HUES6 (cell line): ENCODE data around the gene TAOK2.

Experiments used
- H3K27ac ChIP-seq: 2 replicates; pipeline ENCODE4 v1.7.0; 2013; ENCODE audit warnings: low read depth, mild to moderate bottlenecking, low read length, inconsistent platforms
- H3K27me3 ChIP-seq: 2 replicates; pipeline ENCODE4 v1.6.1; 2013; ENCODE audit warnings: low read length; ENCODE audit not compliant: control insufficient read depth, insufficient read depth
- H3K36me3 ChIP-seq: 2 replicates; pipeline ENCODE4 v1.6.1; 2013; ENCODE audit warnings: low read length; ENCODE audit not compliant: control insufficient read depth, insufficient read depth
- H3K4me1 ChIP-seq: 2 replicates; pipeline ENCODE4 v1.6.1; 2013; ENCODE audit warnings: low read length; ENCODE audit not compliant: control insufficient read depth, insufficient read depth
- H3K4me3 ChIP-seq: 2 replicates; pipeline ENCODE4 v1.5.1; 2013; ENCODE audit warnings: low read depth, low read length
- H3K9ac ChIP-seq: one replicate; pipeline ENCODE4 v1.6.1; 2013; ENCODE audit warnings: mild to moderate bottlenecking, low read length
- H3K9me3 ChIP-seq: 2 replicates; pipeline ENCODE4 v1.6.1; 2013; ENCODE audit warnings: low read depth, low read length; ENCODE audit not compliant: control insufficient read depth, insufficient read depth

TAOK2 gene

DNA sequence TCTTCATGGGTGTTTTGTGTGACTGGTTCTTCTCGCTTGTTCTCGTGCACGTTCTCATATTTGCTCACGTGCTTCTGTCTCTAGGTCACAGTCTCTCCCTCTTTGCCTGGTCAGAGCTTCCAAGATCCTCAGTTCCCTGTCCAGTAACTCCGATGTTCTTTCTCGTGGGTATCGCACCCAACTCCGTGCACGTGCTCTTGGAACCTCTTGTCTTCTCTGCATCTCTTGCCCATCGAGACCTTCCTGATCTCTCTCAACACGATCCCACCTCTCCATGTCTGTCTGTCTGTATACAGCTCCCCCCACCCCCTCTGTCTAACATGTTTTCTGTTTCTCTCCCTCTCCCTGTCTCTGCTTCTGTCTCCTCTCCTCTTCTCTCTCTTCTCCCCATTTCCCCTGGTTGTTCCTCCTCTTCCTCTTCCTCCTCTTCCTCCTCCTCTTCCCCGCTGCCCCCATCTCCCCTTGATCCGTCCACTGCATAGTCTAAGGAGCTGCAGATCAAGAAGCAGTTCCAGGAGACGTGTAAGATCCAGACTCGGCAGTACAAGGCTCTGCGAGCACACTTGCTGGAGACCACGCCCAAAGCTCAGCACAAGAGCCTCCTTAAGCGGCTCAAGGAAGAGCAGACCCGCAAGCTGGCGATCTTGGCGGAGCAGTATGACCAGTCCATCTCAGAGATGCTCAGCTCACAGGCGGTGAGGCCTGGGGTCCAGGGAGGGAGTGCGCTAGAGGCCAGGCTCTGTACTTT is 15.6 kb downstream of the TAOK2 start:
- Histone ChIP-seq H3K36me3 (peaks cover 96% of the 10 kb centered on the region), H3K9ac (no peak overlapping the region), H3K4me3 (no peak overlapping the region), H3K9me3 (no peaks in the 10 kb centered on the region), H3K27me3 (no peaks in the 10 kb centered on the region), H3K4me1 (no peaks in the 10 kb centered on the region), H3K27ac (no peak overlapping the region)

DNA sequence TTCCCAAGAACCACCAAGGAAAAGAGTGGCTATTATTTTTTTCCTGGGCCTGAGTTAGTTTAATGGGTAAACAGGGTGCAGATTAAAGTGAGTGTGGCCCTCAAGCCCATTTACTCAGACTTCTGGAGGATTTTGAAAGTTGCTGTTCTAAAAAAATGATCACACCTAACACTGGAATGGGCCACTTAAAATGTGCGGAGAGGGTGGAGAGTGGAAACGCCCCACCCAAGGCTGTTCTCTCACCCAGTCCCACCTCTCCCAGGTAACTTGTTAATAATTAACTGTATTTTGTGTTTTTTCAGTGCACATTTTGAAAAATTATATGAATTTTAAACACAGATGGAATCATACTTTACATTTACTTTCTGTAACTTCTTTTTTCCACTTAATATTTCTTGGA is 16.4 kb downstream of the TAOK2 start:
- H3K27me3 ChIP-seq: no peaks in the 10 kb centered on the region
- H3K4me1 ChIP-seq: no peaks in the 10 kb centered on the region
- no peak overlapping the region for H3K4me3 ChIP-seq
- no peaks in the 10 kb centered on the region for H3K9me3 ChIP-seq
- no peak overlapping the region for H3K27ac ChIP-seq
- H3K36me3 ChIP-seq: peaks cover 88% of the 10 kb centered on the region
- no peak overlapping the region for H3K9ac ChIP-seq

GRCh38 chr16:29990883-29991570 is 17.4 kb downstream of the TAOK2 start:
- H3K36me3 ChIP-seq: peaks cover 78% of the 10 kb centered on the region
- H3K9ac ChIP-seq: no peak overlapping the region
- no peaks in the 10 kb centered on the region for H3K9me3 ChIP-seq
- no peak overlapping the region for H3K4me3 ChIP-seq
- H3K27ac ChIP-seq: no peak overlapping the region
- no peaks in the 10 kb centered on the region for H3K4me1 ChIP-seq
- H3K27me3 ChIP-seq: no peaks in the 10 kb centered on the region

DNA sequence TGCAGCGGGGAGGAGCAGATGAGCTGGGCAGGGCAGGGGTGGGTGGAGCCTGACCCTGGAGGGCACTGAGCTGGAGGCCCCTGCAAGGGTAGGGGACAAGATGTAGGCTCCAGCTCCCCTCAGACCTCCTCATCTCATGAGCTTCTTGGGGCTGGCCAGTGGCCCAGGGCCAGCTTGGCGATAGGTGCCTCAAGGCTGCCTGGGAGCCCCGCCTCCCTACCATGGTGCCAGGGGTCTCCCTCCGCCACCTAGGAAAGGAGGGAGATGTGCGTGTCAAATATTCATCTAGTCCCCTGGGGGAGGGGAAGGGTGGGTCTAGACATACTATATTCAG is 17.9 kb downstream of the TAOK2 start:
- no peaks in the 10 kb centered on the region for H3K9me3 ChIP-seq
- peaks cover 73% of the 10 kb centered on the region for H3K36me3 ChIP-seq
- H3K4me1 ChIP-seq: no peaks in the 10 kb centered on the region
- no peak overlapping the region for H3K27ac ChIP-seq
- H3K4me3 ChIP-seq: no peak overlapping the region
- H3K27me3 ChIP-seq: no peaks in the 10 kb centered on the region
- no peak overlapping the region for H3K9ac ChIP-seq

DNA sequence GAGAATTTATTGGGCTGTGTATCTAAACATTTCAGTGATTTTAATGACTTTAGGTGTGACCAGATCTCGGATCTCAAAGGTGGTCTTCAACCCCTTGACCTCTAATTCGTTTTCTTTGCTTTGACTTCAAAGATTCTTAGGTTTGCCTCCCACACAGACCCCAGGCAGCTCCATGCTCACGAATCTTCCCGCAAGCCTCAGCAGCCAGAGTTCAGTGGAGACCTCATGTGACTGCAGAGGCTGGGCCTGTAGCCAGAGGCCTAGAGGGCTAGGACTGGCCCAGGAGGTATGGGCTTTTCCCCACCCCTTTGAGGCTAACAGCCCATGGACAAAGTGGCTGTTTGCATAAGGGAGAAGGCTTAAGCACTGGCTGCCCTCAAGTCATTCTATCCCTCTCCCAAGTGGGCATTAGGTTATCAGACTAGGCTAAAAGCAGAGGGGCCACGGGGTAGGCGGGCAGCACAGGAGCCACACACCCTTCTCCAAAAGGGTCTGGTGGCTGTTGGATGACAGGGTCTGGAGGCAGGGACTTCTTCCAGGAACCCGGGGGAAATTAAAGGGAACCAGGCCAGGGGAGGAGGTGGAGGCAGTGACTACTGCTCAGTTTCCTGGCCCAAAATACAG is 18.8 kb downstream of the TAOK2 start:
- Histone ChIP-seq H3K27me3 (no peaks in the 10 kb centered on the region), H3K27ac (no peak overlapping the region), H3K9ac (no peak overlapping the region), H3K4me3 (no peak overlapping the region), H3K4me1 (no peaks in the 10 kb centered on the region), H3K9me3 (no peaks in the 10 kb centered on the region), H3K36me3 (peaks cover 64% of the 10 kb centered on the region)

DNA sequence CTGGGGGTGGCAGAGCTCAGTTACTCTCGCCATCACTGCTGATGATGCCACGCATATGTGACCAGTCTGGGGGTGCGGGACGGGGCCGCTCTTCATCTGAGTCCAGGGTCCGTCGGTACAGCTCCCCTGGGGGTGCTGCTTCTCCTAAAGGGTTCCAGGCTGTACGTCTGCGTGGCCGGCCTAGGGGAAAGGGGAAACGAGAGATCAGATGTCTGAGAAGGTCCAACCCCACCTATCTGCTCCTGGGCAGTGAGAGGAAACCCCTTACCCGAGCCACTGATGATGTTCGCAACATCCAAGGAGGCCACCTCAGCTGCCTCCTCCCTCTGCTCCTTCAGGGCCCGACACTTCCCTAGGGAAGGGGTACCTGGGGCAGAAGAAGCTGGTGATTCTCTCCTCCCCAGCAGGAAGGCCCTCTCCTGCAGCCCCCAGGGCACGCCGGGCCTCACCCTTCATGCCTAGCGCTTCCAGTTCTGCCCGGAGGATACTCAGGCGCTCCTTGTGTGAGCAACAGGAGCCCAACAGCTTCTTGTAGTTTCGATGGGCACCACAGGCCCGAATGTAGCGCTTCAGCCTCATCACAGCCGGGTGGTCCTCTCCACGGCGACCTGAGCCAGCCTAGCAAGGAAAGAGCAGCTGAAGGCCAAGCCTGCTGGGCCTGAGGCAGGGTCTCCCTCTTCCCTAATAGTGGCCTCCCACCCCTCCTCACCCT is 19.7 kb downstream of the TAOK2 start:
- H3K9ac ChIP-seq: no peak overlapping the region
- no peaks in the 10 kb centered on the region for H3K27me3 ChIP-seq
- H3K36me3 ChIP-seq: peaks cover 58% of the 10 kb centered on the region
- H3K4me3 ChIP-seq: no peak overlapping the region
- no peaks in the 10 kb centered on the region for H3K9me3 ChIP-seq
- H3K4me1 ChIP-seq: no peaks in the 10 kb centered on the region
- no peak overlapping the region for H3K27ac ChIP-seq

GRCh38 chr16:29993903-29994599 is 20.4 kb downstream of the TAOK2 start:
- Histone ChIP-seq H3K27ac (no peak overlapping the region), H3K4me1 (no peaks in the 10 kb centered on the region), H3K27me3 (no peaks in the 10 kb centered on the region), H3K4me3 (peak overlapping the region; percentile 87; the same call in 1 of the 2 replicates), H3K36me3 (peaks cover 51% of the 10 kb centered on the region), H3K9me3 (no peaks in the 10 kb centered on the region), H3K9ac (no peak overlapping the region)

DNA sequence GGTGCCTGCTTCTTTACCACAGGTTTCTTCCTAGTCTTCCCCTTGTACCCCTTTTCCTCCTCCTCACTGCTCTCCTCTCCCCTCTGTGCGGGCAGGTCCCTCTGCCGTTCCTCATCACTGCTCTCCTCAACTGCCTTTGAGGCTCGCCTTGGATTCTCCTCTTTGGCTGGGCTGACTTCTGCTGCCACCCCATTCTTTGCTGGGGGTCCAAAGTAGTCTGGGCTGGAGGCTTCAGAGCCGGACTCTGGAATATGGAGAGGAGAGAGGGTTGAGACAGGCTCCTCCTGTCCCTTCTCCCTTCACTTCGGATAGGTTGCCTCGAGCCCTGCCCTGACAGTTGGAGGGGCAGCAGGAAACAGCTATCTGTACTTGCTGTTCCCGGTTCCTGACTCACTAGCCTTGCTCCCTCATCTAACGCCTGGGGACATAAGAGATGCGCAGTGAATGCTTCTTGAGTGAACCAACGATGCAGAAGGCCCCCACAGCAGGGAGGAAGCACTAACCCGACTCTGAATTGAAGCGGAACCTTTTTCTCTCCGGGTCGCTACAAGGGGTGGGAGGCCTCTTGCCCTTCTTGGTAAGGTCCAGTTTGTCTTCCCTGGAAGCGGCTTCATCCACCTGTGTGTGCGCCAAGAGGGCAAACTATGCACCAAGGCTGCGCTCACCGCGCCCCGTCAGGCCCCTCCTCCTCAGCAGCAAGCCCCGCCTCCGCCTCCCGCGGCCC is 21.1 kb downstream of the TAOK2 start:
- Histone ChIP-seq H3K4me1 (no peaks in the 10 kb centered on the region), H3K27ac (peak overlapping the region; percentile 95; the same call in 1 of the 2 replicates), H3K4me3 (peak overlapping the region; percentile 87), H3K9me3 (no peaks in the 10 kb centered on the region), H3K9ac (peak overlapping the region; percentile 97), H3K27me3 (no peaks in the 10 kb centered on the region), H3K36me3 (peaks cover 49% of the 10 kb centered on the region)

DNA sequence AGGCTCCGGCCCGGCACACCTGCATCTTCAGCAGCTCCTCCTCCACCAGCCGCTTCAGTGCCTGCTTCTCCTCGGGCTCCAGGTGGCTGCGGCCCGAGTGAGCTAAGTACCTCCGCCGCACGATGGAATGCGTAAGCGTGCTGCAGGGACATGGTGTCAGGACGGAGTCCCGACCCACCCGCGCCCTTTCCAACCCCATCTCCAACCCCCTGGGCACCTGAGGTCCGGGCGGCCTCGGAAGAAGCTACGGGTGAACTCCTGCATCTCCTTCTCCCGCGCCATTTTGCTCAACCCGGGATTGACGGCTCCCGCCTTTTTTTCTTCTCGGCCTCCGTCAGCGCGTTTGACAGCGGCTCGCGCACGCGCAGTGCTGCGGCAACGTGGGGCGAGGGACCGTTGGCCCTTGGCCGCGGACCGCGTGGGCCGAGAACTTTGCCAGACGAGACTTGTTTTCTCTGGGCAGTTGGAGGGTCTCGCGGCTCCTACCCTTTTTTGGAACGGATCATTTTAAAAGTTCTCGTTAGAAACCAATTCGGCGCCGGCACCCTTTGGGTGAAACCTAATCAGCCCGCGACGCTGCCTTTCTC is 21.7 kb downstream of the TAOK2 start, which contains the start of gene HIRIP3:
TSS of gene HIRIP3 (minus strand) at position 294 of the 587 bp plus-strand sequence. CDS start at position 282, 12 bp downstream.
- H3K4me1 ChIP-seq: no peaks in the 10 kb centered on the region
- peaks cover 45% of the 10 kb centered on the region for H3K36me3 ChIP-seq

More for the DNA sequence above, 21.7 kb downstream of the TAOK2 start, which contains the start of gene HIRIP3:
- Histone ChIP-seq H3K4me3 (peak within 1 kb of the TSS; percentile 87), H3K27ac (peak within 1 kb of the TSS; percentile 95), H3K9ac (peak within 1 kb of the TSS; percentile 97), H3K9me3 (no peaks in the 10 kb centered on the region), H3K27me3 (no peaks in the 10 kb centered on the region)
